Tibial nerve (tissue), 4 donors: ENCODE results near the gene ARPP19. TPM values are rescaled to one million over a fixed set of nuclear protein-coding genes. Genes with fewer than 3 reads are reported as not detected.
"Not testable (repeated sequence)": the region's sequence is repeated elsewhere in the genome, so short reads cannot be mapped to it uniquely, and the experiment has no call there.

Experiments
- DNase-seq, 2 donors: peaks; one replicate each; pipeline ENCODE4 v3.0.0-alpha.2; 2019; ENCODE audit warnings: low spot score in 2 of 2
- H3K27ac ChIP-seq, 4 donors: fragments of 200-600 bp; sonication (generic) in 3 of 4; one replicate each; pipeline ENCODE4 v1.5.1; 2017 to 2019; ENCODE audit warnings: mild to moderate bottlenecking in 1 of 4
- H3K27me3 ChIP-seq, 2 donors: fragments of 200-600 bp; sonication (generic) in 1 of 2; one replicate each; pipeline versions ENCODE4 v1.5.1 to v1.6.0; 2017 to 2019
- H3K36me3 ChIP-seq, 3 donors: fragments of 200-600 bp; sonication (generic); one replicate each; pipeline ENCODE4 v1.5.1; 2018 to 2019
- H3K4me1 ChIP-seq, 4 donors: fragments of 200-600 bp; sonication (generic) in 3 of 4; one replicate each; pipeline ENCODE4 v1.5.1; 2017 to 2019
- H3K4me3 ChIP-seq, 4 donors: fragments of 200-600 bp; sonication (generic) in 3 of 4; one replicate each; pipeline ENCODE4 v1.5.1; 2017 to 2019; ENCODE audit warnings: mild to moderate bottlenecking in 1 of 4, moderate library complexity in 1 of 4
- H3K9me3 ChIP-seq, 4 donors: fragments of 200-600 bp; sonication (generic) in 3 of 4; one replicate each; pipeline ENCODE4 v1.5.1; 2017 to 2019
- EP300 ChIP-seq, 2 donors: sonication (generic); formaldehyde crosslinking; IDR thresholded peaks; one replicate each; pipeline ENCODE4 v1.6.1; 2017; ENCODE audit warnings: antibody characterized with exemption in 2 of 2, mild to moderate bottlenecking in 1 of 2
- POLR2A ChIP-seq, 2 donors: fragments of 450-650 bp; IDR thresholded peaks; one replicate each; pipeline ENCODE4 v1.6.1; 2017; ENCODE audit warnings: antibody characterized with exemption in 2 of 2, mild to moderate bottlenecking in 2 of 2, moderate library complexity in 2 of 2
- WGBS, 2 donors: methylation state at CpG; one replicate each; pipeline ENCODE4 v1.1.5; 2018; 5-methylcytosine and 5-hydroxymethylcytosine counted together
- total RNA-seq, 4 donors: library from RNA; depleted of rRNA; stranded (reverse); fragments of >200 nt; gene quantifications; one replicate each; pipeline ENCODE4 v1.1.0, GENCODE V29; 2016
- TF ChIP-seq, protein P1 (sequence below), 5 experiments: fragments of 200-600 bp in 3 of 5; fragments of 450-650 bp in 2 of 5; sonication (generic) in 3 of 5; IDR thresholded peaks; one replicate each; pipeline ENCODE4 v1.5.1; 2016 to 2019; ENCODE audit warnings: antibody characterized with exemption in 5 of 5, mild to moderate bottlenecking in 3 of 5, moderate library complexity in 2 of 5

The ARPP19 gene
- total RNA-seq, 4 donors from 2014 or later, result 84.9 to 123 (median 110) TPM

DNA sequence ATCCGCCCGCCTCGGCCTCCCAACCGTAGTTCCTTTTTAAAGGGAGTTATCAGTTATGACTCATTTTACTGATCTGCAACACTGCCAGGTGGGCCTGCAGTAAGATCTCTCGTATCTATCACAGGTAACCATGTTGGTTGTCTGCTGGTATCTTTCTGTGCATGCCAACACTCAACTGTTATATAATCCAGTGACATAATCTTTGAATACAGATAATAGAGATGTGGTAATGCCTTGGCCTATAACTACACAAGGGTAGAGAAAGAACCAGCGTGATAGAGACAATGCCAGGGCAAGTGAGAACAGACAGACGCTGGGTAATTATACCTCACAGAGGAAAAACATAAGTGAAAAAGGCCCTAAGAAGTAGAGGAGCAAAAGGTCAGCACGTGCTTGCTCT, 11.0 kb upstream of the ARPP19 start:
- 80 to 81% methylated on average over 8 of the region's 8 CpGs for WGBS, 2 donors
- no peak for DNase-seq
- H3K4me3 ChIP-seq, result no peak overlapping the region
- TF ChIP-seq POLR2A (IDR thresholded peaks at IDR 0.05) (no peak), EP300 (IDR thresholded peaks at IDR 0.05) (no peak)
- TF ChIP-seq, protein P1, sequence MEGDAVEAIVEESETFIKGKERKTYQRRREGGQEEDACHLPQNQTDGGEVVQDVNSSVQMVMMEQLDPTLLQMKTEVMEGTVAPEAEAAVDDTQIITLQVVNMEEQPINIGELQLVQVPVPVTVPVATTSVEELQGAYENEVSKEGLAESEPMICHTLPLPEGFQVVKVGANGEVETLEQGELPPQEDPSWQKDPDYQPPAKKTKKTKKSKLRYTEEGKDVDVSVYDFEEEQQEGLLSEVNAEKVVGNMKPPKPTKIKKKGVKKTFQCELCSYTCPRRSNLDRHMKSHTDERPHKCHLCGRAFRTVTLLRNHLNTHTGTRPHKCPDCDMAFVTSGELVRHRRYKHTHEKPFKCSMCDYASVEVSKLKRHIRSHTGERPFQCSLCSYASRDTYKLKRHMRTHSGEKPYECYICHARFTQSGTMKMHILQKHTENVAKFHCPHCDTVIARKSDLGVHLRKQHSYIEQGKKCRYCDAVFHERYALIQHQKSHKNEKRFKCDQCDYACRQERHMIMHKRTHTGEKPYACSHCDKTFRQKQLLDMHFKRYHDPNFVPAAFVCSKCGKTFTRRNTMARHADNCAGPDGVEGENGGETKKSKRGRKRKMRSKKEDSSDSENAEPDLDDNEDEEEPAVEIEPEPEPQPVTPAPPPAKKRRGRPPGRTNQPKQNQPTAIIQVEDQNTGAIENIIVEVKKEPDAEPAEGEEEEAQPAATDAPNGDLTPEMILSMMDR (IDR thresholded peaks at IDR 0.05), result no peak
- H3K4me1 ChIP-seq, result no peaks in the 10 kb centered on the region
- H3K27me3 ChIP-seq, result no peaks in the 10 kb centered on the region
- H3K27ac ChIP-seq, result no peak overlapping the region
- H3K9me3 ChIP-seq, result no peaks in the 10 kb centered on the region
- peaks cover 0 to 37% (median 0%) of the 10 kb centered on the region in 3 donors for H3K36me3 ChIP-seq

DNA sequence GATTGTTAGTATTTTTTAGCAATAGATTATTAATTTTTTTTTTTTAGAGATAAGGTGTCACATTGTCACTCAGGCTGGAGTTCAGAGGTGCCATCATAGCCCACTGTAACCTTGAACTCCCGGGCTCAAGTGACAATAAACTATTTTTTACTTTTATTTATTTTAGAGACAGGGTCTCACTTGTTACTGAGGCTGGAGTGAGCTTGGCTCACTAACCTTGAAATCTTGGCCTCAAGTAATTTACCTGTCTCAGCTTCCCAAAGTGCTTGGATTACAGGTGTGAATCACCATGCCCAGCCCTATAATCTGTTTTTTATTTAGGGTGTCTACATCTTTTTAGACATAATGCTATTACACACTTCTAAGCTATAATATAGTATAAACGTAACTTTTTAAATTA, 7.9 kb upstream of the ARPP19 start:
- Histone ChIP-seq H3K36me3 (peaks cover 0 to 8% (median 0%) of the 10 kb centered on the region in 3 donors), H3K9me3 (no peaks in the 10 kb centered on the region), H3K4me1 (no peaks in the 10 kb centered on the region), H3K27ac (no peak overlapping the region), H3K4me3 (no peak overlapping the region), H3K27me3 (no peaks in the 10 kb centered on the region)
- 94 to 98% methylated on average over 2 of the region's 2 CpGs for WGBS, 2 donors
- DNase-seq, result no peak
- no peak for TF ChIP-seq POLR2A (IDR thresholded peaks at IDR 0.05)
- no peak for TF ChIP-seq EP300 (IDR thresholded peaks at IDR 0.05)
- TF ChIP-seq, protein P1 (IDR thresholded peaks at IDR 0.05), result no peak

GRCh38 chr15:52575573-52575972, 6.7 kb upstream of the ARPP19 start:
- H3K4me1 ChIP-seq, H3K9me3 ChIP-seq, H3K27me3 ChIP-seq, H3K36me3 ChIP-seq, H3K4me3 ChIP-seq, H3K27ac ChIP-seq, DNase-seq: not testable (repeated sequence)
- WGBS, 2 donors, result 92% methylated on average over 7 of the region's 7 CpGs

DNA sequence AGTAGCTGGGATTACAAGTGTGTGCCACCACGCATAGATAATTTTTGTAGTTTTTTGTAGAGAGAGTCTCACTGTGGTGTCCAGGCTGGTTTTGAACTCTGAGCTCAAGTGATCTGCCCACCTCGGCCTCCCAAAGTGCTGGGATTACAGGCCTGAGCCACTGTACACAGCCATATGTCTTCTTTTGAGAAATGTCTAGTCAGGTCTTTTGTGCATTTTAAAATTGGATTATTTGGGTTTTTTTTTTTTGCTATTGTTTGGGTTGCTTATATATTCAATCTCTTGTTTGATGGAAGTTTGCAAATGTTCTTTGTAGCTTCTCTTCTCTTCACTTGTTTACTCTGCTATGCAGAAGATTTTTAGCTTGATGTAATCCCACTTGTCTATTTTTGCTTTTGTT, 6.2 kb upstream of the ARPP19 start:
- DNase-seq, result no peak
- no peak overlapping the region for H3K4me3 ChIP-seq
- peaks cover 0 to 6% (median 0%) of the 10 kb centered on the region in 3 donors for H3K36me3 ChIP-seq
- no peaks in the 10 kb centered on the region for H3K27me3 ChIP-seq
- H3K27ac ChIP-seq, result no peak overlapping the region
- WGBS, 2 donors, result 90 to 92% methylated on average over 2 of the region's 2 CpGs
- H3K9me3 ChIP-seq, result no peaks in the 10 kb centered on the region
- no peaks in the 10 kb centered on the region for H3K4me1 ChIP-seq
- TF ChIP-seq POLR2A (IDR thresholded peaks at IDR 0.05), result no peak

DNA sequence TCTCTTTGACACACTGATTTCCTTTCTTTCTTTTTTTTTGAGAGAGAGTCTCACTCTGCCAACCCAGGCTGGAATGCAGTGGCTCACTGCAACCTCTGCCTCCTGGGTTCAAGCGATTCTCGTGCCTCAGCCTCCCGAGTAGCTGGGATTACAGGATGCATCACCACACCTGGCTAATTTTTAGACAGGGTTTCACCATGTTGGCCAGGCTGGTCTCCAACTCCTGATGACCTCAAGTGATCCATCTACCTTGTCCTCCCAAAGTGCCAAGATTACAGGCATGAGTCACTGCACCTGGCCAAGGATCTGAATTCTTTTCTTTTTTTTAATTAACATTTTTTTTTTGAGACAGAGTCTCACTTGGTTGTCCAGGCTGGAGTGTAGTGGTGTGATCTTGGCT, 5.8 kb upstream of the ARPP19 start:
- DNase-seq, H3K4me1 ChIP-seq, H3K36me3 ChIP-seq, H3K4me3 ChIP-seq, H3K27me3 ChIP-seq, H3K27ac ChIP-seq, H3K9me3 ChIP-seq: not testable (repeated sequence)
- WGBS, 2 donors, result 87 to 94% methylated on average over 3 of the region's 3 CpGs

- TF ChIP-seq EP300 (IDR thresholded peaks at IDR 0.05) (no peak), POLR2A (IDR thresholded peaks at IDR 0.05) (no peak)
- TF ChIP-seq, protein P1 (IDR thresholded peaks at IDR 0.05), result no peak
- H3K27me3 ChIP-seq, result no peaks in the 10 kb centered on the region
- peak overlapping the region; percentile 91 to 99 (median 93) for H3K27ac ChIP-seq
- no peak for DNase-seq
- peak overlapping the region; percentile 66 to 97 (median 84) for H3K4me3 ChIP-seq
- peaks cover 0 to 51% (median 35%) of the 10 kb centered on the region in 4 donors for H3K4me1 ChIP-seq
- no peaks in the 10 kb centered on the region for H3K36me3 ChIP-seq
- no peaks in the 10 kb centered on the region for H3K9me3 ChIP-seq
- WGBS, 2 donors, result 2 to 4% methylated on average over 25 of the region's 25 CpGs
Measured at GRCh38 chr15:52567871-52568600, 794 bp downstream of the ARPP19 start.
